Erythroblast (primary cell): Measurements from ENCODE around the gene RERE.

ENCODE experiments used
- GATA1 ChIP-seq: IDR thresholded peaks from 2 replicates; pipeline ENCODE4 v1.6.1; 2011; ENCODE audit warnings: low read depth, mild to moderate bottlenecking, control low read depth, low read length, moderate library complexity
- POLR2A ChIP-seq: IDR thresholded peaks from 2 replicates; pipeline ENCODE4 v1.6.1; 2011; ENCODE audit warnings: mild to moderate bottlenecking, low read length

DNA sequence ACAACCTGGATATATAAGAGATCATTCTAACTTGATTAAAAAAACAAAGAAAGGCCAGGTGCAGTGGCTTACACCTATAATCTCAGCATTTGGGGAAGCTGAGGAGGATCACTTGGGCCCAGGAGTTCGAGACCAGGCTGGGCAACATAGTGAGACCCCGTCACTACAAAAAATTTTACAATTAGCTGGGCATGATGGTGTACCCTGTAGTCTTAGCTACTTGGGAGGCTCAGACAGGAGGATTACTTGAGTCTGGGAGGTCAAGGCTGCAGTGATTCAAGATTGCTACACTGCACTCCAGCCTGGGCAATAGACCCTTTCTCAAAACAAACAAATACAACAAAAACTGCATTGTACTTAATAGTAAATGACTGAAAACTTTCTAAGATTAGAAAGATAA, 330.2 kb downstream of the RERE start:
- TF ChIP-seq POLR2A (no peak), GATA1 (no peak)
